Astrocyte (in vitro differentiated cells and primary cell): ENCODE data around the gene NISCH. TPM values are rescaled to one million over a fixed set of nuclear protein-coding genes. Genes with fewer than 3 reads are reported as not detected.

Experiments
- DNase-seq: peaks from one replicate; pipeline ENCODE4 v3.0.0-alpha.2; 2010; ENCODE audit warnings: low read depth
- FAIRE-seq: peaks from 2 replicates; lab custom pipeline; 2011; peaks lifted over from hg19 to GRCh38; lab: Jason Lieb, UNC
- H2AFZ ChIP-seq: 2 replicates; pipeline ENCODE4 v1.6.0; 2012; ENCODE audit warnings: low read depth, low read length, inconsistent platforms
- H3K27ac ChIP-seq: 2 replicates; pipeline ENCODE4 v1.5.1; 2011; ENCODE audit warnings: low read depth, low read length, inconsistent platforms
- H3K27me3 ChIP-seq: 2 replicates; pipeline ENCODE4 v1.6.0; 2011; ENCODE audit warnings: low read length, inconsistent platforms; ENCODE audit not compliant: insufficient read depth
- H3K36me3 ChIP-seq: 2 replicates; pipeline ENCODE4 v1.5.1; 2011; ENCODE audit warnings: low read length, inconsistent platforms; ENCODE audit not compliant: insufficient read depth
- H3K4me1 ChIP-seq: 2 replicates; pipeline ENCODE4 v1.5.1; 2011; ENCODE audit warnings: low read length, inconsistent platforms; ENCODE audit not compliant: insufficient read depth
- H3K4me2 ChIP-seq: 2 replicates; pipeline ENCODE4 v1.6.0; 2012; ENCODE audit warnings: low read length, inconsistent platforms
- H3K4me3 ChIP-seq: 2 replicates; pipeline ENCODE4 v1.5.1; 2011; ENCODE audit warnings: low read depth, mild to moderate bottlenecking, low read length, inconsistent platforms; ENCODE audit not compliant: insufficient read depth
- H3K79me2 ChIP-seq: 2 replicates; pipeline ENCODE4 v1.6.0; 2012; ENCODE audit warnings: mild to moderate bottlenecking, low read length, inconsistent platforms; ENCODE audit not compliant: insufficient read depth
- H3K9ac ChIP-seq: 2 replicates; pipeline ENCODE4 v1.6.0; 2012; ENCODE audit warnings: mild to moderate bottlenecking, low read length, inconsistent platforms
- H3K9me3 ChIP-seq: 2 replicates; pipeline ENCODE4 v1.5.1; 2012; ENCODE audit warnings: low read depth, mild to moderate bottlenecking, low read length, inconsistent platforms; ENCODE audit not compliant: insufficient read depth
- H4K20me1 ChIP-seq: 2 replicates; pipeline ENCODE4 v1.6.0; 2012; ENCODE audit warnings: low read length, inconsistent platforms; ENCODE audit not compliant: insufficient read depth
- H3K27ac Mint-ChIP-seq: one replicate; pipeline ENCODE4 v1.8.0; 2021; ENCODE audit warnings: mild to moderate bottlenecking, mixed read lengths; ENCODE audit not compliant: unreplicated experiment
- H3K27me3 Mint-ChIP-seq: one replicate; pipeline ENCODE4 v1.8.0; 2021; ENCODE audit warnings: low read depth, mixed read lengths; ENCODE audit not compliant: unreplicated experiment
- H3K36me3 Mint-ChIP-seq: one replicate; pipeline ENCODE4 v1.8.0; 2021; ENCODE audit warnings: low read depth, mixed read lengths; ENCODE audit not compliant: unreplicated experiment
- H3K4me1 Mint-ChIP-seq: one replicate; pipeline ENCODE4 v1.8.0; 2021; ENCODE audit warnings: low read depth, mixed read lengths; ENCODE audit not compliant: unreplicated experiment
- H3K4me3 Mint-ChIP-seq: one replicate; pipeline ENCODE4 v1.8.0; 2021; ENCODE audit warnings: mild to moderate bottlenecking, moderate library complexity, mixed read lengths; ENCODE audit not compliant: unreplicated experiment
- H3K9me3 Mint-ChIP-seq: one replicate; pipeline ENCODE4 v1.8.0; 2021; ENCODE audit warnings: mild to moderate bottlenecking, mixed read lengths; ENCODE audit not compliant: unreplicated experiment
- EZH2 ChIP-seq: IDR thresholded peaks from 2 replicates; pipeline ENCODE4 v1.6.1; 2012; ENCODE audit warnings: mild to moderate bottlenecking, low read length, inconsistent platforms; ENCODE audit not compliant: insufficient read depth
- total RNA-seq: library from RNA; stranded (reverse); gene quantifications from 2 replicates; pipeline ENCODE4 v1.2.1, GENCODE V29; 2021
- TF ChIP-seq, protein P1 (sequence below): IDR thresholded peaks from 2 replicates; pipeline ENCODE4 v1.5.1; 2011; ENCODE audit warnings: low read depth, mild to moderate bottlenecking, inconsistent platforms, low read length, moderate library complexity; ENCODE audit not compliant: insufficient read depth

NISCH gene
- total RNA-seq, 1 donor from 2014 or later, result 118 TPM

- DNase-seq (no peak), FAIRE-seq (no peak)
- H3K27ac Mint-ChIP-seq, result no peak overlapping the region
- H3K27ac ChIP-seq, result no peak overlapping the region
- no peak overlapping the region for H3K9ac ChIP-seq
- no peaks in the 10 kb centered on the region for H3K79me2 ChIP-seq
- H4K20me1 ChIP-seq, result no peaks in the 10 kb centered on the region
- H3K36me3 ChIP-seq, result no peaks in the 10 kb centered on the region
- no peak for TF ChIP-seq EZH2
- no peak overlapping the region for H3K4me3 Mint-ChIP-seq
- no peak overlapping the region for H3K4me3 ChIP-seq
- no peak overlapping the region for H3K4me2 ChIP-seq
- H2AFZ ChIP-seq, result no peak overlapping the region
- no peaks in the 10 kb centered on the region for H3K9me3 ChIP-seq
- no peaks in the 10 kb centered on the region for H3K9me3 Mint-ChIP-seq
- peaks cover 4% of the 10 kb centered on the region for H3K4me1 Mint-ChIP-seq
- H3K27me3 ChIP-seq, result no peaks in the 10 kb centered on the region
- H3K27me3 Mint-ChIP-seq, result peaks cover 31% of the 10 kb centered on the region
- H3K4me1 ChIP-seq, result peaks cover 6% of the 10 kb centered on the region
- no peaks in the 10 kb centered on the region for H3K36me3 Mint-ChIP-seq
Measured at GRCh38 chr3:52506266-52506966, 51.0 kb downstream of the NISCH start.

GRCh38 chr3:52507359-52507758 lies 52.0 kb downstream of the NISCH start:
- Histone ChIP-seq H2AFZ (no peak overlapping the region), H3K9ac (no peak overlapping the region), H3K9me3 (no peaks in the 10 kb centered on the region), H3K79me2 (no peaks in the 10 kb centered on the region), H3K4me1 (peaks cover 6% of the 10 kb centered on the region), H4K20me1 (no peaks in the 10 kb centered on the region), H3K27ac (no peak overlapping the region), H3K4me3 (no peak overlapping the region), H3K36me3 (no peaks in the 10 kb centered on the region), H3K27me3 (peaks cover under 1% of the 10 kb centered on the region), H3K4me2 (no peak overlapping the region)
- TF ChIP-seq EZH2, result no peak
- TF ChIP-seq, protein P1, sequence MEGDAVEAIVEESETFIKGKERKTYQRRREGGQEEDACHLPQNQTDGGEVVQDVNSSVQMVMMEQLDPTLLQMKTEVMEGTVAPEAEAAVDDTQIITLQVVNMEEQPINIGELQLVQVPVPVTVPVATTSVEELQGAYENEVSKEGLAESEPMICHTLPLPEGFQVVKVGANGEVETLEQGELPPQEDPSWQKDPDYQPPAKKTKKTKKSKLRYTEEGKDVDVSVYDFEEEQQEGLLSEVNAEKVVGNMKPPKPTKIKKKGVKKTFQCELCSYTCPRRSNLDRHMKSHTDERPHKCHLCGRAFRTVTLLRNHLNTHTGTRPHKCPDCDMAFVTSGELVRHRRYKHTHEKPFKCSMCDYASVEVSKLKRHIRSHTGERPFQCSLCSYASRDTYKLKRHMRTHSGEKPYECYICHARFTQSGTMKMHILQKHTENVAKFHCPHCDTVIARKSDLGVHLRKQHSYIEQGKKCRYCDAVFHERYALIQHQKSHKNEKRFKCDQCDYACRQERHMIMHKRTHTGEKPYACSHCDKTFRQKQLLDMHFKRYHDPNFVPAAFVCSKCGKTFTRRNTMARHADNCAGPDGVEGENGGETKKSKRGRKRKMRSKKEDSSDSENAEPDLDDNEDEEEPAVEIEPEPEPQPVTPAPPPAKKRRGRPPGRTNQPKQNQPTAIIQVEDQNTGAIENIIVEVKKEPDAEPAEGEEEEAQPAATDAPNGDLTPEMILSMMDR, result no peak
- Mint-ChIP-seq H3K36me3 (no peaks in the 10 kb centered on the region), H3K27ac (peak overlapping the region; percentile 64), H3K9me3 (no peaks in the 10 kb centered on the region), H3K27me3 (peaks cover 36% of the 10 kb centered on the region), H3K4me1 (peaks cover 4% of the 10 kb centered on the region), H3K4me3 (no peak overlapping the region)
- FAIRE-seq (no peak), DNase-seq (peak; percentile 26)

DNA sequence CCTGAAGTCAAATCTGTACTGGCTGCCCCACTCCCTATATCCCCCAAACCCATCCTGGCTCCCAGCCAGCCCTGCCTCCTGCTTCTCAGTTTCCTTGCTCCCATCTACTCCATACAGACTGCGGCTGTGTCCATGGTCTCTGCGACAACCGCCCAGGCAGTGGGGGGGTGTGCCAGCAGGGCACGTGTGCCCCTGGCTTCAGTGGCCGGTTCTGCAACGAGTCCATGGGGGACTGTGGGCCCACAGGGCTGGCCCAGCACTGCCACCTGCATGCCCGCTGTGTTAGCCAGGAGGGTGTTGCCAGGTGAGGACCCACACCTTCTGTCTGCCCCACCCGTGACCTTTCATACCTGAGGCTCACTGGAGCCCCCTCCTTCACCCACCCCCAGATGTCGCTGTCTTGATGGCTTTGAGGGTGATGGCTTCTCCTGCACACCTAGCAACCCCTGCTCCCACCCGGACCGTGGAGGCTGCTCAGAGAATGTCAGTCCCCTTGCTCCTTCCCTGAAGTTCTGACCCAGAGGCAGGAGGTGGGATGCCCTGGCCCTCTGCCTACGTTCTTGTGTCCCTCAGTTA lies 54.4 kb downstream of the NISCH start:
- FAIRE-seq, result no peak

More for the DNA sequence above, 54.4 kb downstream of the NISCH start:
- peaks cover 4% of the 10 kb centered on the region for H3K4me1 Mint-ChIP-seq
- H3K9me3 Mint-ChIP-seq, result no peaks in the 10 kb centered on the region
- H2AFZ ChIP-seq, result no peak overlapping the region
- no peak overlapping the region for H3K27ac ChIP-seq
- H3K4me3 ChIP-seq, result no peak overlapping the region
- TF ChIP-seq, protein P1, result no peak
- TF ChIP-seq EZH2, result no peak
- no peak overlapping the region for H3K4me2 ChIP-seq
- H3K27me3 ChIP-seq, result peaks cover 3% of the 10 kb centered on the region
- peaks cover 44% of the 10 kb centered on the region for H3K27me3 Mint-ChIP-seq
- H3K9me3 ChIP-seq, result no peaks in the 10 kb centered on the region
- no peaks in the 10 kb centered on the region for H3K36me3 Mint-ChIP-seq
- no peak overlapping the region for H3K4me3 Mint-ChIP-seq
- no peaks in the 10 kb centered on the region for H4K20me1 ChIP-seq
- H3K79me2 ChIP-seq, result no peaks in the 10 kb centered on the region
- H3K9ac ChIP-seq, result no peak overlapping the region
- H3K36me3 ChIP-seq, result no peaks in the 10 kb centered on the region
- H3K4me1 ChIP-seq, result peaks cover 6% of the 10 kb centered on the region
- no peak overlapping the region for H3K27ac Mint-ChIP-seq
- no peak for DNase-seq
